Tibial nerve (tissue), 4 donors: Measurements from ENCODE around the gene UQCR11. TPM values are rescaled to one million over a fixed set of nuclear protein-coding genes. Genes with fewer than 3 reads are reported as not detected.
A peak's percentile ranks its signal among the peaks of the same experiment; 100 is the strongest.

Experiments used
- DNase-seq, 2 donors: peaks; one replicate each; pipeline ENCODE4 v3.0.0-alpha.2; 2019; ENCODE audit warnings: low spot score in 2 of 2
- H3K27ac ChIP-seq, 4 donors: fragments of 200-600 bp; sonication (generic) in 3 of 4; one replicate each; pipeline ENCODE4 v1.5.1; 2017 to 2019; ENCODE audit warnings: mild to moderate bottlenecking in 1 of 4
- H3K27me3 ChIP-seq, 2 donors: fragments of 200-600 bp; sonication (generic) in 1 of 2; one replicate each; pipeline versions ENCODE4 v1.5.1 to v1.6.0; 2017 to 2019
- H3K36me3 ChIP-seq, 3 donors: fragments of 200-600 bp; sonication (generic); one replicate each; pipeline ENCODE4 v1.5.1; 2018 to 2019
- H3K4me1 ChIP-seq, 4 donors: fragments of 200-600 bp; sonication (generic) in 3 of 4; one replicate each; pipeline ENCODE4 v1.5.1; 2017 to 2019
- H3K4me3 ChIP-seq, 4 donors: fragments of 200-600 bp; sonication (generic) in 3 of 4; one replicate each; pipeline ENCODE4 v1.5.1; 2017 to 2019; ENCODE audit warnings: mild to moderate bottlenecking in 1 of 4, moderate library complexity in 1 of 4
- H3K9me3 ChIP-seq, 4 donors: fragments of 200-600 bp; sonication (generic) in 3 of 4; one replicate each; pipeline ENCODE4 v1.5.1; 2017 to 2019
- CTCF ChIP-seq, 5 experiments: fragments of 200-600 bp in 3 of 5; fragments of 450-650 bp in 2 of 5; sonication (generic) in 3 of 5; IDR thresholded peaks; one replicate each; pipeline ENCODE4 v1.5.1; 2016 to 2019; ENCODE audit warnings: antibody characterized with exemption in 5 of 5, mild to moderate bottlenecking in 3 of 5, moderate library complexity in 2 of 5
- EP300 ChIP-seq, 2 donors: sonication (generic); formaldehyde crosslinking; IDR thresholded peaks; one replicate each; pipeline ENCODE4 v1.6.1; 2017; ENCODE audit warnings: antibody characterized with exemption in 2 of 2, mild to moderate bottlenecking in 1 of 2
- POLR2A ChIP-seq, 2 donors: fragments of 450-650 bp; IDR thresholded peaks; one replicate each; pipeline ENCODE4 v1.6.1; 2017; ENCODE audit warnings: antibody characterized with exemption in 2 of 2, mild to moderate bottlenecking in 2 of 2, moderate library complexity in 2 of 2
- WGBS, 2 donors: methylation state at CpG; one replicate each; pipeline ENCODE4 v1.1.5; 2018; 5-methylcytosine and 5-hydroxymethylcytosine counted together
- total RNA-seq, 4 donors: library from RNA; depleted of rRNA; stranded (reverse); fragments of >200 nt; gene quantifications; one replicate each; pipeline ENCODE4 v1.1.0, GENCODE V29; 2016

UQCR11 gene
- total RNA-seq, 4 donors from 2014 or later = 58.8 to 95.7 (median 66.0) TPM

GRCh38 chr19:1634242-1634937, 29.1 kb upstream of the UQCR11 start:
- H3K36me3 ChIP-seq = peaks cover 0 to 88% (median 8%) of the 10 kb centered on the region in 3 donors
- H3K27ac ChIP-seq = no peak overlapping the region
- WGBS, 2 donors = 89 to 95% methylated on average over 14 to 18 of the region's 19 CpGs
- no peak overlapping the region for H3K4me3 ChIP-seq
- DNase-seq = no peak
- H3K27me3 ChIP-seq = no peaks in the 10 kb centered on the region
- H3K9me3 ChIP-seq = no peaks in the 10 kb centered on the region
- TF ChIP-seq EP300 (IDR thresholded peaks at IDR 0.05) = no peak
- no peak for TF ChIP-seq CTCF (IDR thresholded peaks at IDR 0.05)
- H3K4me1 ChIP-seq = no peaks in the 10 kb centered on the region

GRCh38 chr19:1633269-1633826, 28.1 kb upstream of the UQCR11 start:
- TF ChIP-seq POLR2A (IDR thresholded peaks at IDR 0.05) (no peak), EP300 (IDR thresholded peaks at IDR 0.05) (no peak), CTCF (IDR thresholded peaks at IDR 0.05) (no peak)
- Histone ChIP-seq H3K9me3 (no peaks in the 10 kb centered on the region), H3K4me3 (no peak overlapping the region), H3K27me3 (no peaks in the 10 kb centered on the region), H3K4me1 (no peaks in the 10 kb centered on the region), H3K36me3 (peaks cover 0 to 80% (median 8%) of the 10 kb centered on the region in 3 donors), H3K27ac (peak overlapping the region in 1 of 4 donors; percentile 4)
- DNase-seq = no peak
- 84 to 88% methylated on average over 11 of the region's 11 CpGs for WGBS, 2 donors

GRCh38 chr19:1632462-1633268, 27.4 kb upstream of the UQCR11 start:
- Histone ChIP-seq H3K36me3 (peaks cover 0 to 78% (median 8%) of the 10 kb centered on the region in 3 donors), H3K27me3 (no peaks in the 10 kb centered on the region), H3K9me3 (no peaks in the 10 kb centered on the region), H3K4me1 (no peaks in the 10 kb centered on the region), H3K4me3 (no peak overlapping the region), H3K27ac (peak overlapping the region in 1 of 4 donors; percentile 4)
- DNase-seq = no peak
- no peak for TF ChIP-seq POLR2A (IDR thresholded peaks at IDR 0.05)
- no peak for TF ChIP-seq CTCF (IDR thresholded peaks at IDR 0.05)
- no peak for TF ChIP-seq EP300 (IDR thresholded peaks at IDR 0.05)
- 88 to 90% methylated on average over 11 to 26 of the region's 26 CpGs for WGBS, 2 donors

GRCh38 chr19:1631557-1632100, 26.4 kb upstream of the UQCR11 start:
- H3K4me3 ChIP-seq = no peak overlapping the region
- TF ChIP-seq EP300 (IDR thresholded peaks at IDR 0.05) (no peak), CTCF (IDR thresholded peaks at IDR 0.05) (no peak), POLR2A (IDR thresholded peaks at IDR 0.05) (no peak)
- H3K36me3 ChIP-seq = peaks cover 0 to 77% (median 8%) of the 10 kb centered on the region in 3 donors
- no peaks in the 10 kb centered on the region for H3K27me3 ChIP-seq
- H3K27ac ChIP-seq = no peak overlapping the region
- no peaks in the 10 kb centered on the region for H3K9me3 ChIP-seq
- DNase-seq = no peak
- WGBS, 2 donors = 86 to 96% methylated on average over 12 to 27 of the region's 31 CpGs
- no peaks in the 10 kb centered on the region for H3K4me1 ChIP-seq
